Measurements from ENCODE around the gene KCNV2.

Gene KCNV2

DNA sequence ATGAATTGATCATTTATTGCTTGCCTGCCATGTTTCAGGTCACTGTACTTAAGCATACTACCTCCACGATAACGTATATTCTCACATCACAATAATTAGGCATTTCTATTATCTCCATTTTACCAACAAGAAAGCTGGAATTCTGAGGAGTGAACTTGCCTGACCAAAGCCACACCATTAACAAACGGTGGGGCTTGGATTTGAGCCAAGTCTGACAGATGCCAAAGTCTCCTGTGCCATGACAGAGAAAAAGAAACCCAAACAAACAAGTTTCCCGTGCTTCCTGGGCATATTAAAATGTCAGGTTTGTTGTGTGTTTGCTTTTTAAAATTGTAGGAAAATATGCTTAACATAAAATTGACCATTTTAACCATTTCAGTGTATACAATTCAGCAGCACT, 40.8 kb upstream of the KCNV2 start:
- H3K4me2 ChIP-seq (ENCODE audit: low read depth, low read length): no peak overlapping the region
- no peaks in the 10 kb centered on the region for H3K9me2 ChIP-seq (replicated peaks; ENCODE audit: insufficient read depth, low read length)
- H3K9me3 ChIP-seq (replicated peaks; ENCODE audit: insufficient read depth, low read length): no peaks in the 10 kb centered on the region
- H3K4me1 ChIP-seq (ENCODE audit: low read length): no peaks in the 10 kb centered on the region
- no peak for TF ChIP-seq EZH2 (optimal IDR thresholded peaks at IDR 0.05; ENCODE audit: low read depth, low read length)
- no peak overlapping the region for H2AFZ ChIP-seq (ENCODE audit: low read length)
- no peak for DNase-seq
- no peaks in the 10 kb centered on the region for H3K27me3 ChIP-seq (replicated peaks; ENCODE audit: insufficient read depth, low read length)
- no peak overlapping the region for H3K27ac ChIP-seq (ENCODE audit: low read length)
- no peak overlapping the region for H3K9ac ChIP-seq (ENCODE audit: low read length)
- H3K79me2 ChIP-seq (ENCODE audit: low read length): no peaks in the 10 kb centered on the region
- no peaks in the 10 kb centered on the region for H3K36me3 ChIP-seq (replicated peaks; ENCODE audit: insufficient read depth, low read length)
- H4K20me1 ChIP-seq (ENCODE audit: insufficient read depth, low read length): no peaks in the 10 kb centered on the region
- no peak overlapping the region for H3K4me3 ChIP-seq (ENCODE audit: low read length)
- no peaks in the 10 kb centered on the region for H3F3A ChIP-seq (ENCODE audit: insufficient read depth, low read length)

- no peaks in the 10 kb centered on the region for H3K9me3 ChIP-seq (replicated peaks; ENCODE audit: insufficient read depth, low read length)
- no peaks in the 10 kb centered on the region for H3K36me3 ChIP-seq (replicated peaks; ENCODE audit: insufficient read depth, low read length)
- no peaks in the 10 kb centered on the region for H3K4me1 ChIP-seq (ENCODE audit: low read length)
- H3K9me2 ChIP-seq (replicated peaks; ENCODE audit: insufficient read depth, low read length): no peaks in the 10 kb centered on the region
- no peak overlapping the region for H3K27ac ChIP-seq (ENCODE audit: low read length)
- TF ChIP-seq EZH2phosphoT487 (IDR thresholded peaks at IDR 0.05; ENCODE audit: low read length): no peak
- no peak for TF ChIP-seq CTCF (IDR thresholded peaks at IDR 0.05; ENCODE audit: low read length)
- no peak for TF ChIP-seq EZH2 (optimal IDR thresholded peaks at IDR 0.05; ENCODE audit: low read depth, low read length)
- no peaks in the 10 kb centered on the region for H3F3A ChIP-seq (ENCODE audit: insufficient read depth, low read length)
- H4K20me1 ChIP-seq (ENCODE audit: insufficient read depth, low read length): no peaks in the 10 kb centered on the region
- no peak overlapping the region for H3K4me3 ChIP-seq (ENCODE audit: low read length)
- H3K27me3 ChIP-seq (replicated peaks; ENCODE audit: insufficient read depth, low read length): no peaks in the 10 kb centered on the region
- H2AFZ ChIP-seq (ENCODE audit: low read length): no peak overlapping the region
- no peak overlapping the region for H3K9ac ChIP-seq (ENCODE audit: low read length)
- H3K79me2 ChIP-seq (ENCODE audit: low read length): no peaks in the 10 kb centered on the region
- DNase-seq: no peak
- H3K4me2 ChIP-seq (ENCODE audit: low read depth, low read length): no peak overlapping the region
Observed at GRCh38 chr9:2677915-2678889, 39.1 kb upstream of the KCNV2 start.

DNA sequence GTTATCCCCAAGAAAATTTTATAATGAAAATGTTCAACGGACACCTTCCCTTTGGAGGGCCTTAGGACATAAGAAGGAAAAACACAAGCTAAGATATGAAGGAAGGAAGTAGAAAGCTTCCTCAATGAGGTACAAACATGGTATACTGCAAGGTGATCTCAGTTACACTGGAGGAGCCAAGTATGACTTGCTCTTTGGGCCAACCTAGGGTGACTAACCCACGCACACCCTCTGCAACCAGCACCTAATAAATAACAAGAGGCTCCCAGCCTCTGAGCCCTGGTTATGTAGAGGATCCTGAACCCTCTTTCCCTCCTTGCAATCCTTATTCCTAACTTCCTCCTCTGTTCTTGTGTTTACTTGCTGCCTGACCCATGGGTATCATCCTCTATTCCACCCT, 38.3 kb upstream of the KCNV2 start:
- TF ChIP-seq EZH2 (optimal IDR thresholded peaks at IDR 0.05; ENCODE audit: low read depth, low read length): no peak
- TF ChIP-seq CTCF (IDR thresholded peaks at IDR 0.05; ENCODE audit: low read length): no peak
- no peak for TF ChIP-seq EZH2phosphoT487 (IDR thresholded peaks at IDR 0.05; ENCODE audit: low read length)
- no peak for DNase-seq

DNA sequence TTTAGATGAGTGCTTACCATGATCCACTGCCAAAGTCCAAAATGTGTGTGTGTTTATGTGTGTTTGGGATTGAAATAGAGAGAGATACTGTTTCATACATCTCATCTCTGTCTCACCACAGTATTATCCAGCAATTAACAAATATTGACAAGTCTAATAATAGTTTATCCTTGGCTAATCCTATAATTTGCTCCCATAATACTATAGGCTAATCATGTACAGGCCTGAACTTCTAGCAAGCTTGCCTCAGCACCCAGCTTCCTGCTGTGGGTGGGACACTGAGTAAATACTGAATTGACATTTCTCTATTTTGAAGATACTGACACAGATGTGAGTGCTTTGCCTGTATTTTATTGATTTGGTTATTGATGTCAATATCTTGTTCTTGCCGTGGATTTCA, 35.3 kb upstream of the KCNV2 start:
- Histone ChIP-seq H2AFZ (ENCODE audit: low read length) (no peak overlapping the region), H3K79me2 (ENCODE audit: low read length) (no peaks in the 10 kb centered on the region), H3K36me3 (replicated peaks; ENCODE audit: insufficient read depth, low read length) (no peaks in the 10 kb centered on the region), H3K4me3 (ENCODE audit: low read length) (no peak overlapping the region), H3F3A (ENCODE audit: insufficient read depth, low read length) (no peaks in the 10 kb centered on the region), H3K27ac (ENCODE audit: low read length) (no peak overlapping the region), H4K20me1 (ENCODE audit: insufficient read depth, low read length) (no peaks in the 10 kb centered on the region), H3K27me3 (replicated peaks; ENCODE audit: insufficient read depth, low read length) (no peaks in the 10 kb centered on the region), H3K4me1 (ENCODE audit: low read length) (no peaks in the 10 kb centered on the region), H3K9ac (ENCODE audit: low read length) (no peak overlapping the region), H3K4me2 (ENCODE audit: low read depth, low read length) (no peak overlapping the region), H3K9me3 (replicated peaks; ENCODE audit: insufficient read depth, low read length) (no peaks in the 10 kb centered on the region), H3K9me2 (replicated peaks; ENCODE audit: insufficient read depth, low read length) (no peaks in the 10 kb centered on the region)
- TF ChIP-seq CTCF (IDR thresholded peaks at IDR 0.05; ENCODE audit: low read length) (no peak), EZH2phosphoT487 (IDR thresholded peaks at IDR 0.05; ENCODE audit: low read length) (no peak), EZH2 (optimal IDR thresholded peaks at IDR 0.05; ENCODE audit: low read depth, low read length) (no peak)
- DNase-seq: no peak

More for the DNA sequence above, 38.3 kb upstream of the KCNV2 start:
- Histone ChIP-seq H3K9me2 (replicated peaks; ENCODE audit: insufficient read depth, low read length) (no peaks in the 10 kb centered on the region), H3F3A (ENCODE audit: insufficient read depth, low read length) (no peaks in the 10 kb centered on the region), H3K27ac (ENCODE audit: low read length) (no peak overlapping the region), H3K4me3 (ENCODE audit: low read length) (no peak overlapping the region), H4K20me1 (ENCODE audit: insufficient read depth, low read length) (no peaks in the 10 kb centered on the region), H2AFZ (ENCODE audit: low read length) (no peak overlapping the region), H3K4me2 (ENCODE audit: low read depth, low read length) (no peak overlapping the region), H3K79me2 (ENCODE audit: low read length) (no peaks in the 10 kb centered on the region), H3K36me3 (replicated peaks; ENCODE audit: insufficient read depth, low read length) (no peaks in the 10 kb centered on the region), H3K9ac (ENCODE audit: low read length) (no peak overlapping the region), H3K9me3 (replicated peaks; ENCODE audit: insufficient read depth, low read length) (no peaks in the 10 kb centered on the region), H3K4me1 (ENCODE audit: low read length) (no peaks in the 10 kb centered on the region), H3K27me3 (replicated peaks; ENCODE audit: insufficient read depth, low read length) (no peaks in the 10 kb centered on the region)
